HG02981 (cell line): Measurements from ENCODE around the gene RIMS3.
"Not testable (repeated sequence)": the region's sequence is repeated elsewhere in the genome, so short reads cannot be mapped to it uniquely, and the experiment has no call there.

ENCODE experiments used
- ATAC-seq: cut with Tn5 transposase; IDR thresholded peaks from one replicate; pipeline ENCODE4 v1.9.1; 2021; ENCODE audit warnings: mild to moderate bottlenecking, moderate library complexity; ENCODE audit not compliant: unreplicated experiment

The RIMS3 gene

GRCh38 chr1:40594187-40594531, 71.3 kb downstream of the RIMS3 start:
- no peak for ATAC-seq

GRCh38 chr1:40593449-40594186, 71.9 kb downstream of the RIMS3 start:
- no peak for ATAC-seq

- ATAC-seq = no peak
These were observed 73.2 kb downstream of the RIMS3 start for GRCh38 chr1:40592107-40592803.

GRCh38 chr1:40588586-40588985, 76.9 kb downstream of the RIMS3 start:
- no peak for ATAC-seq

GRCh38 chr1:40583980-40584379, 81.5 kb downstream of the RIMS3 start:
- no peak for ATAC-seq

GRCh38 chr1:40582116-40582515, 83.4 kb downstream of the RIMS3 start:
- no peak for ATAC-seq

GRCh38 chr1:40575336-40575735, 90.1 kb downstream of the RIMS3 start:
- ATAC-seq = no peak

- ATAC-seq = not testable (repeated sequence)
These were observed 90.7 kb downstream of the RIMS3 start for GRCh38 chr1:40574805-40575204.
